CD1c-positive myeloid dendritic cell (primary cell): Measurements from ENCODE around the gene ROR2.
"Not testable (repeated sequence)": the region's sequence is repeated elsewhere in the genome, so short reads cannot be mapped to it uniquely, and the experiment has no call there.

Experiments used
- DNase-seq: peaks from one replicate; pipeline ENCODE4 v3.0.0-alpha.2; 2016; ENCODE audit errors: extremely low spot score

Gene ROR2

DNA sequence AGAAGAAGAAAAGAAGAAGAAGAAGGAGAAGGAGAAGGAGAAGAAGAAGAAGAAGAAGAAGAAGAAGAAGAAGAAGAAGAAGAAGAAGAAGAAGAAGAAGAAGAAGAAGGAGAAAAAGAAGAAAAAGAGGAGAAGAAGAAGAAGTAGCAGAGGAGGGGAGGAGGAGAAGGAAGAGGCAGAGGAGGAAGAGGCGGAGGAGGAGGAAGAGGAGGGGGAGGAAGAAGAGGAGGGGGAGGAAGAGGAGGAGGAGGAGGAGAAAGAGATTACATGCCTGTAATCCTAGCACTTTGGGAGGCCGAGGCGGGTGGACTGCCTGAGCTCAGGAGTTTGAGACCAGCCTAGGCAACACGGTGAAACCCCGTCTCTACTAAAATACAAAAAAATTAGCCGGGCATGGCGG lies 315.2 kb downstream of the ROR2 start:
- DNase-seq, result not testable (repeated sequence)

DNA sequence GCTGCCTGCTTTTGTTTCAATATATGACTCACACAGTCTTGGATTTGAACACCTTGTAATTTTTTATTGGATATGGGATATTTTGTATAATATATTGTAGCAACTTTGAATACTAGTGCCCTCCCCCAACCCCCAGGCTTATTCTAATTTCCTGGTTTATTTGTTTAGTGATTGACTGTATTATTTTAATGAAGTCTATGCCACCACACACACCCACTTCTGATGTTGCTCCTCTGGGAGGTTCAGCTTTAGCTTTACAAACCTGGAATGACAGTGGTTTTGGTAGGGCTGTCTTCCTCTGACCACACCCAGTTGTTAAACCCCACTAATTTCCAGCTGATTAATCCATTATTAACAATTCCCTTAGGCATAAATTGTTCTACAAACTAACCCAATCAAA lies 320.3 kb downstream of the ROR2 start:
- no peak for DNase-seq

GRCh38 chr9:91628892-91629291 lies 321.1 kb downstream of the ROR2 start:
- DNase-seq, result no peak

GRCh38 chr9:91625331-91625730 lies 324.7 kb downstream of the ROR2 start:
- no peak for DNase-seq

- DNase-seq, result no peak
Measured at GRCh38 chr9:91623004-91623403, 327.0 kb downstream of the ROR2 start.

DNA sequence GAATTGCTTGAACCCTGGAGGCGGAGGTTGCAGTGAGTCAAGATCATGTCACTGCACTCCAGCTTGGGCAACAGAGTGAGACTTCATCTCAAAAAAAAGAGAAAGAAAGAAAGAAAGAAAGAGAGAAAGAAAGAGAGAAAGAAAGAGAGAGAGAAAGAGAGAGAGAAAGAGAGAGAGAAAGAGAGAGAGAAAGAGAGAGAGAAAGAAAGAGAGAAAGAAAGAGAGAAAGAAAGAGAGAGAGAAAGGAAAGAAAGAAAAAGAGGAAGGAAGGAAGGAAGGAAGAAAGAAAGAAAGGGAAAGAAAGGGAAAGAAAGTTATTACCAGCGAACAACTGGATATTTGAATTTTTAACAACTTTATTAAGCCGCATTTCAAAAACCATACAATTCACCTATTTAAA lies 327.9 kb downstream of the ROR2 start:
- DNase-seq, result not testable (repeated sequence)

- not testable (repeated sequence) for DNase-seq
Measured at GRCh38 chr9:91614044-91614443, 336.0 kb downstream of the ROR2 start.

- DNase-seq, result no peak
Measured at GRCh38 chr9:91611582-91611981, 338.4 kb downstream of the ROR2 start.

GRCh38 chr9:91606255-91606995 lies 343.6 kb downstream of the ROR2 start:
- no peak for DNase-seq

- DNase-seq, result no peak
Measured at GRCh38 chr9:91604451-91605179, 345.4 kb downstream of the ROR2 start.

- no peak for DNase-seq
Measured at GRCh38 chr9:91603932-91604331, 346.1 kb downstream of the ROR2 start.

- no peak for DNase-seq
Measured at GRCh38 chr9:91599564-91599963, 350.5 kb downstream of the ROR2 start.

GRCh38 chr9:91591627-91592026 lies 358.4 kb downstream of the ROR2 start:
- no peak for DNase-seq

DNA sequence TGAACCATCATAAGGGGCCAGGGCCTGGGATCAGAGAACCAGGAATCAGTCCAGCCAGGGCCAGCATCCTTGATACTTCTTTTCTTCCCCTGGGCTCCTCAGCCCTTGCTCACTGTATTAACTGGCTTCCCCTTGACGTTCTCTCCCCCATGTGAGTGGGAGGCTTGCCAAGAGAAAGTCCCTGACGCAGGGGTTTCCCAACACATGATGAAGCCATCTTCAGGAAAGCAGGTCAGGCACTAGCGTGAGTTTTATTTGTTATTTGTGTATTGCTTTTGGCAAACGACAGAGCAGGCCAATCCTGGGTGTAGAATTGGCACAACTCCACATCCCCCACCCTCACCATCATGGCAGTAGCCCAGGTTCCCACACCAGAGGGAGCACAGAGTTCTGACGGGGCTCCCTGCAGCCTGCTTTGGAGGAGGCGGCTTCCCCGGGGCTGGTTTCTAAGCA lies 360.9 kb downstream of the ROR2 start:
- no peak for DNase-seq

DNA sequence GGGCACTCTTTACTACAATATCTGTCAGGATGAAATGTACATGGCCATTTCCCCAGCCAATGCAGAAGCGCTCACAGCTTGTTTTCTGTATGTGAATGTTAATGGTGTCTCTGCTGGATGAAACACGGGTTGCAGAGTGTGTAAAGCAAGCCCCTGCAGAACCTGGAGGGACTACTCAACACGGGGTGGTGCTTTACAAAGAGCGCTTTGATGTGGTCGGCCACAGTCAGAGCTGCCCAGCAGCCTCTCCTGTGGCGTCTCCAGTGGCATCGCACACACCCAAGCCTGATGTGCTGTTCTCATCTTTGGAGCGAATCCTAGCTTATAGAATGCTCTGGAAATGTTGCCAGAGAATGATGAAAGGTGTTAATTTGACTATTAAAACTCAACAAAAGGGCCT lies 363.7 kb downstream of the ROR2 start:
- DNase-seq, result no peak

DNA sequence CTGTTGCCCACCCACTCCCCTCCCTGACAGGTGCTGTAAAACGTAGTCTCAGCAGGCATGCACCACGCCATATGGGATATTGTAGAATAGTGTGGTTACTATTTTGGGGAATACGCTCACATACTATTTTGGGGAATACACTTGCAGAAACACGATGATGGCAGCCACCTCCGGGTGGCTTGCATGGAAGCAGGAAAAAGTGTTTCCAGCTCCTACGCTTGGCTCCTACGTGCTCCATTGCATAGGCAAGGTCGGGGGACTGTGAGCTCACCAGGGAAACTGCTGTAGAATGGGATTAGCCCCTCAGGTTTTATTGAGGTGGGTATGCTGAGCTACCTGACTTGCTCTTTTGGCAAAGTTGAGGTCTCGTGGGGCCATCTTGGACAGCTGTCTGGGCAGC lies 366.1 kb downstream of the ROR2 start:
- DNase-seq, result no peak

DNA sequence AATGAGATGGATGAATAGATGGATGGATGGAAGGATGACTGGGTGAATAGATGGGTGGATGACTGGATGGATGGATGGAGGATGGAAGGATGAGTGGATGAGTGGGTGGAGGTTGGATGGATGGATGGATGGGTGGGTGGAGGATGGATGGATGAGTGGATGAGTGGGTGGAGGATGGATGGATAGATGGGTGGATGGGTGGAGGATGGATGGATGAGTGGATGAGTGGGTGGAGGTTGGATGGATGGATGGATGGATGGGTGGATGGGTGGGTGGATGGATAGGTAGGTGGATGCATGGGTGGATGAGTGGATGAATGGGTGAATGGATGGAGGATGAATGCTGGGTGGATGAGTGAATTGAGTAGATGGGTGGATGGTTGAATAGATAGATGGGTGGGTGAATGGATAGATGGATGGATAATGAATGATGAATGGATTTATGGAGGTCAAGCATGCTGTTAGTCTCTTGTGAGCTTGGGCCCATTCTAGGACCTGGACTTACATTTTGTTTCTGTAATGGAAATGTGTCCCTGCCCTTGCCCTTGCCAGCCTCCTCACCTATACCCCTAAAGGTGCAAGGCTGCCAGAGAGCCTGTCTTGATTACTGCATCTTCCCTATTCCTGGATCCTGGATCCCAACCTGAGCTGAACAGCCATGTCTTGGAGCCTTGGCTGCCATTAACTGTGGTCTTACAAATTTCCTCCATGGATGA lies 366.7 kb downstream of the ROR2 start:
- DNase-seq, result no peak

DNA sequence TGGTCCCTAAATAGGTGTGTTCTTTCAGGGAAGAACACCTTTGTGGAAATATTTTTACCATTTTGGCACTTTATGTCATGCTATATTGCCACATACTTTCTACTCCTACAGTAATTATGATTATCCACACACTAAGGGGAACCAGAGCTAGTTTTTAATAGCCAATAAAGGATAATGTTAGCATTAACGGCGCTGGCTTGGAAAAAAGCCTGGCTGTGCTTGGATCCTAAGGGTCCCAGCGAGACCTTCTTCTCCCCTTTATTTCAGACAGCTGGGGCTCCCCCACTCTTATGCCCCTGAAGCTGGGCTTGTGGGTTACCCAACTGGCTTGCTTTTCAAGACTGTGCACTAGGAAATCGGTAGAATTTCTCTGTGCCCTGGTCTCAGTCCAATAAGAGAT lies 367.8 kb downstream of the ROR2 start:
- no peak for DNase-seq

- DNase-seq, result no peak
Measured at GRCh38 chr9:91580136-91580535, 369.9 kb downstream of the ROR2 start.

- no peak for DNase-seq
Measured at GRCh38 chr9:91578911-91579310, 371.1 kb downstream of the ROR2 start.

DNA sequence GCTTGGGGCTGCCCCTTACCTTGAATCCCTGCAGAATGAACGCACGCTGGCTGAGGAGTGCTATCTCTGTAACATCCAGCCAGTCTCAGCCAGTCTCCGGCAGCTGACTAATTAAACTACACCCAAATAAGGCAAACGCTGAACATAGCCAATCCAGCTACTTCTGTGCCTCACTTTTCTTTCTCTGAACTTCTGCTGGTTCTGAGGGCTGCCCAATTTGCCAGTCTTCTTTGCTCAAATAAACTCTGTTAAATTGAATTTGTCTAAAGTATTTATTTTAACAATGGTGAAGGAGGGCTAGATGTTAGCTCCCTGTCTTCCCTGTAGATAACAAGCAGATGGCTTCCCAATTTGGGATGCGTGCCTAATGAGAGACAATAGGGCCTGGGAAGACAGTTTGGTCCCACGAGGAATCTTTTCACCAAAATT lies 372.4 kb downstream of the ROR2 start:
- no peak for DNase-seq

- DNase-seq, result no peak
Measured at GRCh38 chr9:91572811-91573210, 377.2 kb downstream of the ROR2 start.

DNA sequence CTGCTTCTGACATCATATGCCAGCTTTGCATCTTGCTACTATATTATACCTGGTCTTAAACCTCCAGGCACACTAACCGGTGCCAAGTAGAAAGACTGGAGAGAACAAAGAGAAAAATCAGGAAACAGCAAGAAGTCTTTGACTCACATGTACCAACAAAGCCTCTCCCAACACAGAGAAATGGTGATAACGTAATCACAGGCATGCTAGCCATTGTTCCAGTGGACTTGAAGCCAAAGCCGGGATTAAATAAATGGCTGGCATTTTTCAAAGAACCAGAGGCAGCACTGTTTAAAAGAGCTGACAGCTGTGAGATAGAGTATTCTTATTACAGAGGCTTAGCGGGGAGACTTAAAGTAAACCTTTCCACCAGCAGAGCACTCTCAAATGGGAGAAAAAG lies 378.0 kb downstream of the ROR2 start:
- DNase-seq, result no peak
